ENCODE data around the gene SUPV3L1. TPM values are rescaled to one million over a fixed set of nuclear protein-coding genes. Genes with fewer than 3 reads are reported as not detected.

SUPV3L1 gene
- total RNA-seq: 14.4 and 31.0 TPM in 2 replicates

GRCh38 chr10:69179743-69180524 is at the start of gene SUPV3L1:
Gene SUPV3L1 (plus strand): TSS chr10:69180234. CDS start chr10:69180292, 58 bp downstream.

DNA sequence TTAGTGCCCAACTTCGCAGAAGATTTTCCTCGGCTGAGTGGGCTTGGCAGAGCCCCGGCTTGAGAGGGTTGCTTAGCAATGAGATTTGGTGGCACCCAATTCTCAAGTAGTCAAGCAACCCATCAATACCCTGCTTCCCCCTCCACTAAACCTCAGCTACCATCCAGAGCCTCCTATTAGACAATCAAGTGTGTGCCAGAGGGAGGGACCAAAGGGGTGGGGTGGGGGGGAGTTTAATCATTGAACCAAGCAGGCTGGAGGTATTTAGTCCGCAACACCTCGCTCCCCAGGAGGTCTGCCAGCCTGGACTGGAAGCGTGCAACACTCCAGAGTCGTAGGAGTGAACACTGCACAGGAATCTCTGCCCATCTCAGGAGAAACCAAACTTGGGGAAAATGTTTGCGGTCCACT is 40.0 kb downstream of the SUPV3L1 start, which contains the start of gene HKDC1:
Gene HKDC1, plus strand, starts transcription at position 292 of the 411 bp plus-strand sequence. Its CDS starts 104 bp downstream, at position 396.

Other genes starting within 250 kb of the SUPV3L1 start
- gene DDX21, start 224.1 kb upstream of the SUPV3L1 start, total RNA-seq: 45.6 and 59.4 TPM in 2 replicates
- gene KIFBP, start 191.4 kb upstream of the SUPV3L1 start, total RNA-seq: 48.4 and 56.2 TPM in 2 replicates
- gene SRGN, start 92.1 kb upstream of the SUPV3L1 start, total RNA-seq: 756 and 876 TPM in 2 replicates
- 10.4 and 21.1 TPM in 2 replicates for gene VPS26A, start 56.1 kb upstream of the SUPV3L1 start, total RNA-seq
- 0.29 and 1.1 TPM in 2 replicates for gene HKDC1, start 40.1 kb downstream of the SUPV3L1 start, total RNA-seq
- 117 and 124 TPM in 2 replicates for gene HK1, start 98.3 kb downstream of the SUPV3L1 start, total RNA-seq
- 0.29 TPM in 1 of 2 replicates, not detected in the other for gene TACR2, start 236.7 kb downstream of the SUPV3L1 start, total RNA-seq